NAMALWA (cell line): Measurements from ENCODE around the gene SLC6A3.
"Not testable (repeated sequence)": the region's sequence is repeated elsewhere in the genome, so short reads cannot be mapped to it uniquely, and the experiment has no call there.

ENCODE experiments used
- DNase-seq: peaks from one replicate; pipeline ENCODE4 v3.0.0-alpha.2; 2015; ENCODE audit warnings: low spot score

The SLC6A3 gene

GRCh38 chr5:1440098-1440493 lies 5.1 kb downstream of the SLC6A3 start:
- no peak for DNase-seq

GRCh38 chr5:1439388-1440097 lies 5.7 kb downstream of the SLC6A3 start:
- no peak for DNase-seq

GRCh38 chr5:1438871-1439270 lies 6.4 kb downstream of the SLC6A3 start:
- DNase-seq: no peak

- DNase-seq: no peak
These were observed 7.2 kb downstream of the SLC6A3 start for GRCh38 chr5:1437876-1438559.

- DNase-seq: no peak
These were observed 7.9 kb downstream of the SLC6A3 start for GRCh38 chr5:1437226-1437829.

GRCh38 chr5:1436681-1437080 lies 8.6 kb downstream of the SLC6A3 start:
- no peak for DNase-seq

GRCh38 chr5:1436036-1436435 lies 9.2 kb downstream of the SLC6A3 start:
- DNase-seq: no peak

GRCh38 chr5:1435369-1435768 lies 9.9 kb downstream of the SLC6A3 start:
- no peak for DNase-seq

GRCh38 chr5:1432296-1432695 lies 12.9 kb downstream of the SLC6A3 start:
- no peak for DNase-seq

GRCh38 chr5:1431896-1432295 lies 13.3 kb downstream of the SLC6A3 start:
- no peak for DNase-seq

GRCh38 chr5:1431021-1431811 lies 14.0 kb downstream of the SLC6A3 start:
- DNase-seq: no peak

- DNase-seq: no peak
These were observed 15.0 kb downstream of the SLC6A3 start for GRCh38 chr5:1430121-1430795.

GRCh38 chr5:1429496-1429895 lies 15.7 kb downstream of the SLC6A3 start:
- DNase-seq: no peak

- no peak for DNase-seq
These were observed 16.2 kb downstream of the SLC6A3 start for GRCh38 chr5:1429066-1429465.

- DNase-seq: no peak
These were observed 17.1 kb downstream of the SLC6A3 start for GRCh38 chr5:1428107-1428506.

GRCh38 chr5:1424716-1425115 lies 20.5 kb downstream of the SLC6A3 start:
- DNase-seq: no peak

GRCh38 chr5:1423901-1424603 lies 21.2 kb downstream of the SLC6A3 start:
- DNase-seq: no peak

GRCh38 chr5:1422522-1422921 lies 22.7 kb downstream of the SLC6A3 start:
- not testable (repeated sequence) for DNase-seq

- DNase-seq: no peak
These were observed 23.5 kb downstream of the SLC6A3 start for GRCh38 chr5:1421521-1422341.
